HEK293T (cell line): Measurements from ENCODE around the gene FAM170B.

Experiments used
- CTCF ChIA-PET: fragments of 350-600 bp; formaldehyde crosslinking; extraction: SDS; loops from one replicate; lab custom pipeline; 2021; ENCODE audit warnings: antibody characterized with exemption, inconsistent platforms; lab: Yijun Ruan, JAX
- POLR2A ChIA-PET: fragments of 350-600 bp; formaldehyde crosslinking; extraction: SDS; loops from one replicate; lab custom pipeline; 2020; ENCODE audit warnings: antibody characterized with exemption, inconsistent platforms; lab: Yijun Ruan, JAX
- DNase-seq: peaks from one replicate; pipeline ENCODE4 v3.0.0; 2012; ENCODE audit warnings: mixed read lengths; ENCODE audit errors: extremely low spot score
- ARNT ChIP-seq: fragments of 450-650 bp; IDR thresholded peaks from 2 replicates; pipeline ENCODE4 v1.6.1; 2017; ENCODE audit warnings: mild to moderate bottlenecking
- BHLHE40 ChIP-seq: fragments of 450-650 bp; IDR thresholded peaks from 2 replicates; pipeline ENCODE4 v1.6.1; 2016; ENCODE audit warnings: mild to moderate bottlenecking, moderate library complexity, borderline replicate concordance
- CTBP1 ChIP-seq: fragments of 450-650 bp; IDR thresholded peaks from 2 replicates; pipeline ENCODE4 v1.6.1; 2016; ENCODE audit warnings: borderline replicate concordance
- ELF4 ChIP-seq: fragments of 450-650 bp; IDR thresholded peaks from 2 replicates; pipeline ENCODE4 v1.6.1; 2017; ENCODE audit warnings: antibody characterized with exemption
- FOXA1 ChIP-seq: fragments of 450-650 bp; IDR thresholded peaks from 2 replicates; pipeline ENCODE4 v1.6.1; 2016; ENCODE audit warnings: mild to moderate bottlenecking
- FOXK2 ChIP-seq: fragments of 450-650 bp; IDR thresholded peaks from 2 replicates; pipeline ENCODE4 v1.6.1; 2016; ENCODE audit warnings: mild to moderate bottlenecking
- FOXM1 ChIP-seq: fragments of 450-650 bp; IDR thresholded peaks from 2 replicates; pipeline ENCODE4 v1.6.1; 2017; ENCODE audit warnings: mild to moderate bottlenecking, borderline replicate concordance
- HDGF ChIP-seq: fragments of 450-650 bp; IDR thresholded peaks from 2 replicates; pipeline ENCODE4 v1.6.1; 2017; ENCODE audit warnings: antibody characterized with exemption, borderline replicate concordance
- L3MBTL2 ChIP-seq: fragments of 450-650 bp; conservative IDR thresholded peaks from 2 replicates; pipeline ENCODE4 v1.6.1; 2016; ENCODE audit warnings: mild to moderate bottlenecking
- LEF1 ChIP-seq: fragments of 450-650 bp; IDR thresholded peaks from 2 replicates; pipeline ENCODE4 v1.6.1; 2017; ENCODE audit warnings: mild to moderate bottlenecking, borderline replicate concordance
- NFRKB ChIP-seq: fragments of 450-650 bp; IDR thresholded peaks from 2 replicates; pipeline ENCODE4 v1.6.1; 2016; ENCODE audit warnings: mild to moderate bottlenecking, moderate library complexity
- SP1 ChIP-seq: fragments of 450-650 bp; IDR thresholded peaks from 2 replicates; pipeline ENCODE4 v1.6.1; 2017
- SUZ12 ChIP-seq: fragments of 450-650 bp; IDR thresholded peaks from 2 replicates; pipeline ENCODE4 v1.6.1; 2016; ENCODE audit warnings: mild to moderate bottlenecking
- TARDBP ChIP-seq: fragments of 450-650 bp; IDR thresholded peaks from 2 replicates; pipeline ENCODE4 v1.6.1; 2016
- ZNF384 ChIP-seq: fragments of 450-650 bp; IDR thresholded peaks from 2 replicates; pipeline ENCODE4 v1.6.1; 2016
- TF ChIP-seq, protein P1 (sequence below): fragments of 450-650 bp; IDR thresholded peaks from 2 replicates; pipeline ENCODE4 v1.6.1; 2016

The FAM170B gene

DNA sequence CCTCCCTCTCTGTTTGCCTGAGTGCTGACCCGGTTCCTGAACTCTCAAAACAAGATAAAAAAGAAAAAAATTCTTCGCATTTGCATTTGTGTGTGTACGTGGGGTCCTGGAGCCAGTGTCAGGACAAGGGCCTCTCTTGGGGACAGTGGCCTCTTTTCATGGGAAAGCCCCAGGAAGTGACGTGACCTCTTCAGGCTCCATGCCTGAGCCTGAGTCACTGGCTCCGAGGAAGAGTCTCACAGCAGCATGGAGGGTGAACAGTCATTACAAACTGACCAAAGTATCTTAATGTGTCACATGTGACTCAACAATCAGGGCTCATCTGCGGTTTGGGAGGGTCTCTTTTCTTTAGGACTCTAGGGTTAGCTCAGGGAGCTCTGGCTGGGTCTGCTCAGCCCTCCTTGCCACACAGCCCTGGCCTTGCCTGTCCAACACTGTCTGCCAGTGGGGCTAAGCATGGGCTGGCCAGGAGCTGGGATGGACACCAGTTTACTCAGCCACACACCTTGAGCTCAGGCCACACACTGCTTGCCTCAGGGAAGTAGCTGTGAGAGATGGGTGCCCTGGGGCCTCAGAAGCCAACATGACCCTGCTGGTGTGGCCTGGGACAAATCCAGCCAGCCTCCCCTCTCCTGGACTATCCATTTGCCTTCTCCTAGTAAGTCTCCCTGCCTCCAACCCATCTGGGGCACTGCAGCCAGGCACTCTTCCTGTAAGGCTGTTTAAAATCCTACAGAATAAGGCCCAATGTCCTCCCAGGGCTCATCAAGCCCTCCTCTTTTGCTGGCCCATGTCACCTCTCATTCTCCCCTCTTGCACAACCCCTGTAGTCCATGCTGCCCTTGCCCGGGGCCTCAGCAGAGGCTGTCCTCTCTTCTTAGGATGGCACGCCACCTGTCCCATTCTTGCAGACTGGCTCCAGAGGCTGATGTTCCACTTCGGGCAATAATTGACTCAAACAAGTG is 43.9 kb upstream of the FAM170B start:
- ChIA-PET CTCF (no interaction called here), POLR2A (no interaction called here)
- no peak for TF ChIP-seq NFRKB
- TF ChIP-seq FOXM1 = no peak
- TF ChIP-seq HDGF = no peak
- no peak for TF ChIP-seq SUZ12
- no peak for TF ChIP-seq FOXK2
- no peak for TF ChIP-seq LEF1
- TF ChIP-seq SP1 = no peak
- TF ChIP-seq ZNF384 = no peak
- TF ChIP-seq BHLHE40 = no peak
- no peak for TF ChIP-seq TARDBP
- TF ChIP-seq CTBP1 = no peak
- no peak for TF ChIP-seq ELF4
- no peak for TF ChIP-seq L3MBTL2
- DNase-seq = no peak

DNA sequence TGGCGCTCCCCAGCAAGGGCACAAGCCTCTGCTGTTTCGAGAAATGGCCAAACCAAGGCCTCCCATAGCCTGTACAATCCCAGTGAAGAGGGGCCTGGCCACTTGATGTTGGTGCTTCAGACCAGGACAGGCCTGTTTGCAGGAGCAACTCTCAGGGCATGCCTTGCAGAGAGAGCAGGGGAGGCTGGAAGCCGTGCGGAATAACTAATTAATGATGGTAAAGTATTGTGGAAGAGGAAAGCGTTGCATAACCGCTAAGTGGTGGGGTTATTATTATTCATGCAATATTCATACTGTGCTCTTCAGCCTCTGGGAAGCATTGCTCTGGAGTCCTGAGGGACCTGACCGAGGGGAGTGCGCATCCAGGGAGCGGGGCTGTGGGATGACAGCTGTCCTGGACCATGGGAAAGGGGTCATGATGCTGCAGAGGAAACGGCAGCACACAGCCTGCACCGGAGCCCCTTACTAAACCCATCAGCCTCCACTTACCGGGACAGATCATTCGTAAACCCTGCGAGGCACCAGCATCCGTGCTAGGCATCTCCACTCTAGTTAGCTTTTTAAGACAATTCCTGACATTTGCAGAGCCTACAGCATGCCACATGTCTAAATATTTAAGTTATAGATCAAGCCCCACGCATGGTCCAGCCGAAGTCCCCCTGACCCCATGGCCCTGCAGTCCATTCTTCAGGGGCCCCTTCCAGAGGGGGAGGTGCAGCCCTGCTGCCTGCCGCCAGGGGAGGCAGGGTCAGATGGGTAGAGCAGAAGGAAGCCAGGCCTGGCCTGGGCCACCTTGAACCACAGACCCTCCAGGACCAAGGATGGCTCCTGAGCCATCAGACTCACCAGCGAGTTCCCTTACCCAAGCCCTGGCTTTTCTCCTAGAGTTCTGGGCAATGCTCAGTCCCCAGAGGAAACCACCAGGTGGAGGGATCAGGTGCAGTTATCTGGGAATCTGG is 42.8 kb upstream of the FAM170B start:
- ChIA-PET CTCF (no interaction called here), POLR2A (no interaction called here)
- DNase-seq = no peak
- TF ChIP-seq L3MBTL2 = no peak
- no peak for TF ChIP-seq LEF1
- no peak for TF ChIP-seq ELF4
- no peak for TF ChIP-seq HDGF
- no peak for TF ChIP-seq ZNF384
- TF ChIP-seq ARNT = no peak
- no peak for TF ChIP-seq FOXM1
- TF ChIP-seq SP1 = no peak
- TF ChIP-seq TARDBP = no peak
- TF ChIP-seq FOXK2 = no peak
- no peak for TF ChIP-seq FOXA1
- TF ChIP-seq, protein P1, sequence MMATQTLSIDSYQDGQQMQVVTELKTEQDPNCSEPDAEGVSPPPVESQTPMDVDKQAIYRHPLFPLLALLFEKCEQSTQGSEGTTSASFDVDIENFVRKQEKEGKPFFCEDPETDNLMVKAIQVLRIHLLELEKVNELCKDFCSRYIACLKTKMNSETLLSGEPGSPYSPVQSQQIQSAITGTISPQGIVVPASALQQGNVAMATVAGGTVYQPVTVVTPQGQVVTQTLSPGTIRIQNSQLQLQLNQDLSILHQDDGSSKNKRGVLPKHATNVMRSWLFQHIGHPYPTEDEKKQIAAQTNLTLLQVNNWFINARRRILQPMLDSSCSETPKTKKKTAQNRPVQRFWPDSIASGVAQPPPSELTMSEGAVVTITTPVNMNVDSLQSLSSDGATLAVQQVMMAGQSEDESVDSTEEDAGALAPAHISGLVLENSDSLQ = no peak
- TF ChIP-seq BHLHE40 = no peak

DNA sequence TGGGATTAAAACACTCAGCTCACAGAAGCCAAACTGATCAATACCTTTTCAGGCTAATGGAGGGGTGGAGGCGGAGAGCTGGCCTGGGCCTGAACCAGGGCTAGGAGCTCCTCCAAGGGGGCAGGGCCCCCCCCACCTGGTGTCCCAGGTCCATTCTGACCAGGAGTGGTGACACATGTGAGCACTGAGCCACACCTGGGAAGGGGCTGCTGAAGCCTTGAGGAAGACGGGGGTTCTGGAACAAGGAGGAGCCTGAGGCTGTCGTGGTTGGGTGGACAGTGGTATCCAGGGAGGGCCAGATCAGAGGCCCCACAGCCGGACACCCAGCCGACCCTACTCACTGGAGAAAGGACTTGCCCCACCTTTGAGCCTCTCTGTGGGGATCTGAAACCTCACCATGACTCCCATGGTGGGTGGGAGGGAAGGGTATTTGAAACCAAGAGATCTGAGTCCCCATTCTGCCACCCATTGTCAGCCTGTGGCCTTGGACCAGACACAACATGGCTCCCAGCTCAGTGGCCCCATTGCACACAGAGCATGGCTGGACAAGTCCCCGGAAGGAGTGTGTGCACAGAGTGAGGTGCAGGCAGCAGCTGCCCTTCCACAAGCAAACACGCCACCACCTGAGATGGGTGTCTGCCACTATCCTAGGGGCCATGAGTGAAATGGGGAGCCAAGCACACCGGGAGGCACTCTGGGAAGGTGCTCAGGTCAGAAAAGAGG is 41.9 kb upstream of the FAM170B start:
- ChIA-PET CTCF (interaction anchor here (3.0 kb wide), 1 partner anchor 11 kb away, joined by 9 read pairs; no protein-coding TSS in a partner anchor), POLR2A (no interaction called here)
- TF ChIP-seq, protein P1 = no peak
- no peak for DNase-seq

DNA sequence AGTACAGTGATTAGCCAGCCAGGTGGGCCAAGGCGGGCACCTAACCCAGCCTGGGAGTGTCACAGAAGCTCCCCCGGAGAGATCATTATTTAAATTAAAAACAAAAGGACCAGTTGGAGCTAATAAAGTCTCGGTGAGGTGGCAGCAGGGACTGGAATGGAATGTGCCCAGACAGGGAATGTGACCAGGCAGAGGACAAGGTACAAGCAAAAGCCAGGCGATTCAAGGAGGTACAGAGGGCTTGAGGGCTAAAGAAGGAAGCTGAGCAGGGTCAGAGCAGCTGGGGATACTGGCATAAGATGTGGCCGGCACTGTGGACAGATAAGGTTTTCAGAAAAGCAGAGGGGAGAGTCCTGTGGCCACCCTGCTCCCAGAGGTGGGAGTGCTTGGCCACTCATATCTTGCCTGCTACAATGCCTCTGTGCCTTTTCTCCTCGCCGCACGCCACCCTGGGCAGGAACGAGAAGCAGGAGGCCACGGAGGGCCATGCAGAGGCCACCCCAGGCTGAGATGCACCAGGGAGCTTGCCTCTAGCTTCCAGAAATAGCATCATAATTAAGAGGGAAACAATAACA is 41.2 kb upstream of the FAM170B start:
- CTCF ChIA-PET = interaction anchor here (3.0 kb wide), 1 partner anchor 10 kb away, joined by 9 read pairs; no protein-coding TSS in a partner anchor
- POLR2A ChIA-PET = no interaction called here
- TF ChIP-seq L3MBTL2 = no peak
- TF ChIP-seq FOXM1 = no peak
- TF ChIP-seq CTBP1 = no peak
- TF ChIP-seq, protein P1 = no peak
- TF ChIP-seq SUZ12 = no peak
- no peak for TF ChIP-seq LEF1
- no peak for TF ChIP-seq NFRKB

DNA sequence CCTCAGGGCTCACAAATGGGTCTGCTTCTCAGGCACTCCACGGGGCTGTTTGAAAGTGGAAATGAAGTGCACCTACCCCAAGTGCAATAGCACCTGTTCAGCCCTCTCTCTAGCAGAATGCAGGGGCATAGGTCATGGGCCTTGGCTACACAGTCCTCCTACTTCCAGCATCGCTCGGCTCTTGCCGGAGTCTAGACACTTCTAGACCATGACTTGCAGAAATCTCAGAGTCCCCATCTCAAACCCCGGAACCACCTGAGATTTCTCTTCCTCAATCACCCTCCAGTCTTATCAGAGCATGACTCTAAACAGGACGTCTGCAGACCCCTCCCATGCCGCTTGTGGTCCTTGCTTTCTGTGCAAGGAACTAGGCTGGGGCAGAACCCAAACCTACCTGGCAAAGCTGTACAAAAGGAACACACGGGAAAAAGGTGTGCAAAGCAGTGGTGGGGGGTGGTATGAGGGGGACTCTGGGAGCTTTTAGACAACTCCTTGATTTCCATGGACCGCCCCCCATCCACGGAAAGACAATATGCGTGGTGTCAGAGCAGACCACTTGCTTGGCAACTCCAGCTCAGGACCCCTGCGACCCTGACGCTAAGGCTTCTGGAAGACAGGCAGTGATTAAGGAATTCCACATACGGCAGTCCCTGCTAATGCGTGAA is 40.6 kb upstream of the FAM170B start:
- CTCF ChIA-PET = interaction anchor here (0.6 to 3.0 kb wide), 2 partner anchors 10 to 24 kb away, joined by 3 to 9 read pairs; no protein-coding TSS in a partner anchor
- TF ChIP-seq HDGF = no peak
- no peak for TF ChIP-seq ZNF384
- TF ChIP-seq FOXK2 = no peak
- no peak for TF ChIP-seq FOXM1
- TF ChIP-seq, protein P1 = no peak
- TF ChIP-seq NFRKB = no peak
- no peak for TF ChIP-seq ELF4
- POLR2A ChIA-PET = no interaction called here
- no peak for DNase-seq

More for the DNA sequence above, 41.2 kb upstream of the FAM170B start:
- DNase-seq = no peak
